ENCODE measurements around the gene FAM78B.

Gene FAM78B

GRCh38 chr1:166166329-166166697 lies 488 bp downstream of the FAM78B start:
- DNase-seq (ENCODE audit: low read depth) = no peak
- H3K4me3 ChIP-seq (ENCODE audit: low read depth, low read length) = peak overlapping the region; percentile 56
- TF ChIP-seq CTCF (IDR thresholded peaks at IDR 0.05; ENCODE audit: insufficient read depth, low read depth, low read length, missing control alignments) = no peak

GRCh38 chr1:166165661-166166328 lies 1.0 kb downstream of the FAM78B start:
- no peak for TF ChIP-seq CTCF (IDR thresholded peaks at IDR 0.05; ENCODE audit: insufficient read depth, low read depth, low read length, missing control alignments)
- DNase-seq (ENCODE audit: low read depth) = no peak
- peak overlapping the region; percentile 56 for H3K4me3 ChIP-seq (ENCODE audit: low read depth, low read length)

- peak; percentile 68 for DNase-seq (ENCODE audit: low read depth)
- H3K4me3 ChIP-seq (ENCODE audit: low read depth, low read length) = peak overlapping the region; percentile 56
- peak; percentile 36 for TF ChIP-seq CTCF (IDR thresholded peaks at IDR 0.05; ENCODE audit: insufficient read depth, low read depth, low read length, missing control alignments)
These were observed 1.7 kb downstream of the FAM78B start for GRCh38 chr1:166164995-166165660.

GRCh38 chr1:166164646-166164994 lies 2.2 kb downstream of the FAM78B start:
- H3K4me3 ChIP-seq (ENCODE audit: low read depth, low read length) = 0 out of 2 replicates have a peak overlapping the region, but pooled peaks have one; percentile 56
- no peak for TF ChIP-seq CTCF (IDR thresholded peaks at IDR 0.05; ENCODE audit: insufficient read depth, low read depth, low read length, missing control alignments)
- no peak for DNase-seq (ENCODE audit: low read depth)

- no peak for DNase-seq (ENCODE audit: low read depth)
- no peak for TF ChIP-seq CTCF (IDR thresholded peaks at IDR 0.05; ENCODE audit: insufficient read depth, low read depth, low read length, missing control alignments)
- no peak overlapping the region for H3K4me3 ChIP-seq (ENCODE audit: low read depth, low read length)
These were observed 7.1 kb downstream of the FAM78B start for GRCh38 chr1:166159656-166160055.

- DNase-seq (ENCODE audit: low read depth) = no peak
- no peak for TF ChIP-seq CTCF (IDR thresholded peaks at IDR 0.05; ENCODE audit: insufficient read depth, low read depth, low read length, missing control alignments)
- H3K4me3 ChIP-seq (ENCODE audit: low read depth, low read length) = no peak overlapping the region
These were observed 10.1 kb downstream of the FAM78B start for GRCh38 chr1:166156674-166157073.

- TF ChIP-seq CTCF (IDR thresholded peaks at IDR 0.05; ENCODE audit: insufficient read depth, low read depth, low read length, missing control alignments) = no peak
- no peak for DNase-seq (ENCODE audit: low read depth)
- H3K4me3 ChIP-seq (ENCODE audit: low read depth, low read length) = no peak overlapping the region
These were observed 11.7 kb downstream of the FAM78B start for GRCh38 chr1:166155108-166155507.

Data from GM12865 (cell line).